ENCODE results near the gene RUNX3.
"Not testable (repeated sequence)": the region's sequence is repeated elsewhere in the genome, so short reads cannot be mapped to it uniquely, and the experiment has no call there.

The RUNX3 gene

DNA sequence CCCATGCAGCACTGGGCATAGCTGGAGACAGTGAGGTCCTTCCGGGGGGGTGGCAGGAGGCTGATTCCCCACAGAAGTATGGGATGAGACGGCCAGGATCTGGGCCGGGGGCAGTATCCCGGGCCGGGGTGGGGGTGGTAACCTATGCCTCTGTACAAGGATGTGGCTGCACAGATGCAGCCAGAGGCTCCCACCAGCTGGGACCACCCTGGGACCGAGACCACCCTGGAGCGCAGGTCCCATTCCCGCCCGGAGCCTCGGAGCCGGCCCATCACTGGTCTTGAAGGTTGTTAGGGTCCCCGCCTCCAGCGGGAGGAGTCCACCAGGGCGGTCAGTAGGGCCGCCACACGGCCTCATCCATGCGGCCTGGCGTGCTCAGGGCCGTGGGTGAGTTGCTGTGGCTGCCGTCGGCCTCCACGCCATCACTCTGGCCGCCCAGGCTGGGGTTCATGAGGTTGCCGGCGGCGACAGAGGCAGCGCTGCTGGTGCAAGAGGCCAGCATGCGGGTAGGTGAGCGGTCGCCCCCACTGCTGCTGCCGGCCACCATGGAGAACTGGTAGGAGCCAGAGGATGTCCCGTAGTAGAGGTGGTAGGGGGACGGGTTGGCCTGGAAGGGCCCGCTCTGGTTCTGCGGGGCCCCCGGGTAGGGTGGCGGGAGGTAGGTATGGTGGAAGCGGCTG lies 28.1 kb downstream of the RUNX3 start:
- no peak for DNase-seq (ENCODE audit: low read depth in 2 of 2)

DNA sequence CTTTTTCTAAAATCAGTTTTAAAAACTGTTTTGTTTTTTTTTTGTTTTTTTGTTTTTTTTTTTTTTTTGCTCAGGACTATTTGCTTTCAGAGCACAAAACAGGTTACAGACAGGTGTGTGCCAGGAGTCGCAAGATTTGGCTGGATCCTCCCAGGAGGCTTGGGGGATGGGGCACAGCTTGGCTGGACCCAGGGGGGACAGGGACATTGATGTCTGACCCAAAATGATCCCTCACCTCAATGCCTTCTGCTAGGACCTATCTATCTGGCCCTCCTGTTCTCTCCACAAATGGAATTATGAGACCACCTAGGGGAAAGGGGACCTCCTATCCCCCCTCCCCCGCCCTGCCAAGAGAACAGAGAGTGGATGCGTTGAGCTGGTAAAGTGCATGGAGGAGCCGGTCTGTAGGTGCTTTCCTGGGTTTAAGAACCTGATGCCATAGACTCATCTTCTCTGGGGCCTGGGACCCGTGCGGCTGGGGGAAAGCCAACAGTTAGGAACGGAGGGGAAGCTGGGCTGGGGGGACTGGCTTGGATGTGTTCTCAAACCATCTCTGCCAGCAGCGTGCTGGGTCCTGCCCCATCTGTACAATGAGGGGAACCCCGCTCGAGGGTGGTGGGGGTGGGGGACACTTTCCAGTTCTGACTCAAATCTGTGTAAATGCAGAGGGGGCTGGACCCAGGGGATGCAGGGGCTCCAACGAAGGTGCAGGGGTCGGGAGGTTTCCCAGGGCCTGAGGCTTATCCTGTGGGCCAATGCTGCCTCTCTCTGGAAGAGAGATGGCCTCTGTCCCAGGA lies 28.9 kb downstream of the RUNX3 start:
- no peak for DNase-seq (ENCODE audit: low read depth in 2 of 2)

DNA sequence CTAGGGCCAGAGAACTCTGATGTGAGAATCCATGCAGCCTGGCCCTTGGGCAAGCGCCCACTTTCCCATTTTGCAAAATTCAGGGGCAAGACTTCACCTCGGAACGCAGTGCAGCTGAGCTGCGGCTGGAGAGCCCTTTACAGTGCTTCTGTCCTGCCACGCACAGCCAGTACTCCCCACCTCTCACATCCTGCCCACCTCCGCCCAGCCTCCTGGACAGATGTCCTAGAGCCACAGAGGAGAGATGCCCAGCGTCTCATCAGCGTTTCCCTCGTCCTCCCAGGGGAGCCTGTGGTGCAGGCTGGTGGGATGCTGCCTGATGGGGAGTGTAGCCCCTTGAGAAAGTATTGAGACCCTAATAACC lies 29.6 kb downstream of the RUNX3 start:
- no peak for DNase-seq (ENCODE audit: low read depth in 2 of 2)

DNA sequence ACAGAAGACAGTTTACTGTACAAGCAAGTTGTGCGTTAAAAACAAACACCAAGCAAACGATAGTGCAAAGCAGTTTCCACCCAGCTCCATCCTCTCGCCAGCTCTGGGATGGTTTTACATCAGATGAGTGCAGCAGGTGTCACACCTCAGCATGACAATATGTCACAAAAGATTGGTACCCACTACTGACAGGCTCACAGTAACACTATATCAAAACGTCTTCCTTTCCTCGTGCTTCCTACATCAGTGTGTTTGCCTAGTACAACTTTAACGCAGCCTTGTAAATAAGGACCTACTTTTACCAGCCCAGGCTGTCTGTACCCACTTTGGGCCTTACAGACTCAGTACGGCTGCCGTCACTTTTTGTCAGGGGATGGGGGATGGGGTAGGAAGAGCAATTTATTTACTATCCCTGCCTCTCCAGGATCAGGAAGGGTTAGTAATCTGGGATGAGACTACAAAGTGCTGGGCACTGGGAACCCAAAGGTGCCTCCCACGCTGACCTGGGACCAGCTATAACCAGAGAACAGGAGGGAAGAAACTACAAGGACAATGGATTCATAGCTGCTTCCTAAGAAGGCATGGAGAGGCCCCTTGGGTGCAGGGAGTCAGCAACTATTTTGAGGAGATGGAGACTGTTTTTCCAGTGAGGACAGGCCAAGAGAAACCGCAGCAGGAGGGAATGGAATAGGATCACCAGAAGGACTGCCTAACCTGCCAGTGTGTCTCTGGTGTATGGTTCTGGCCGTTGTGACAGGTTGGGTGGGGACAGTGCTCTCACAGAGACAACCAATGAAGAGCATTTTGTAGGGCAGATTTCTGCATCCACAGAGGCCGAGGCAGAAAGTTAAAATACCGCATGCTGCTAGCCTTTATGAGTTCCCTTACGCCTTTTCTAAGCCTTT lies 30.2 kb downstream of the RUNX3 start:
- no peak for DNase-seq (ENCODE audit: low read depth in 2 of 2)

DNA sequence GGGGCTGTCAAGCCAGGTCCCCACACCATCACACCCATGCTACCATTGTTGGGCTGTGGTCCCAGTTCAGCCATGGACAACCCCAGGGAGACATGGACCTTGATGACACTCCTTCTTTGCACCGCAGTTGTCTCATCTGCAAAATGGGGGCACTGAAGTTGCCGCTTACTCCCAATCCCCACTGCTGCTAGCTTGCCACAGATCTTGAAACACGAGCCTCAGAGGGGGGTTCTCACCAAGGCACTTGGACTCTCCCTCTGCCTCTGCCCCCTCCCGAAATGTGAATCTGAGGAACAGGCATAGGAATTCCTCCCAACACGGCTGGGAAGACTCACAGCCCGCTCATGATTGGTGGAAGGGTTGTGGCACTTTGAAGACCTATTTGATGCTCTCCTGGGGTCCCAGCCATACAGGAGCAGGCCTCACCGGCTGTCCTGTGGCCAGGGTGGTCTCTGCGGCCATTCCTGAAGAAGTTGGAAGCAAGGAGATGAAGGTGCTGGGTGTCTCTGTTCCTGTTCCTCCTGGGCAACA lies 31.1 kb downstream of the RUNX3 start:
- DNase-seq (ENCODE audit: low read depth in 2 of 2) = no peak

DNA sequence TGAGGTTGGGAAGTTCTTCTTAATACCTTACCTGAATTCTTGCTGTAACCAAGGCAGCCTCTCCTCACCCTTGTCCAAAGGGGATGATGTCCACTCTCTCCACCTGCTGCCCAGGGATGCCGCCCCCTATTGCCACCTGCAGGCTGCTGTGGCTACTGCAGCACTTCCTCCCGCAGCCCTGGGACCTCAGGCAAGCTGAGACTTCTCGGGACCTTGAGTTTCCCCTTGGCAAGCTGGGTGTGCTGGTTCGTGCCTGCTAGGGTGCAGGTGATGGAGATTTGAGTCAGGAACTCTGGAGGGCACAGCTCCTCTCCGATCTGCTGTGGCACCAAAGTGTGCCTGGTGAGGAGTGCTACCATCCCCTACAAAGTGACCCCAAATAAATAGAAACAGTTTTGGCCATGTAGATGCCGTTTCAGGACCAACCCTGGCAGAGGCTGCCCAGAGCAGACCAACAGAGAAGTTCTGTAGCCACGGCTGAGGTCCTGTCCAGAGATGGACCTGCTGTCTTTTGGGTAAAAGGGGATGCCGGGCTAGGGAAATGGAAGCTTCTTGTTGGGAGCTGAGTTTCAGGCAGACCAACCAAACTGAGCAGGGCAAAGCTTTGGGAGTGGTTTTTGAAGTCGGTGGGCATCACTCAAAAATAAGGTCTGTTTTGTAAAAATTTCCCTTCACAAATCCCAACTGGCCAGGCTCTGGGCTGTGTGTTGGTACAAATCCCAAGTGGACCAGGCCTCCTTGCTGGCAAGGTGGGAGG lies 31.7 kb downstream of the RUNX3 start:
- DNase-seq (ENCODE audit: low read depth in 2 of 2) = no peak

DNA sequence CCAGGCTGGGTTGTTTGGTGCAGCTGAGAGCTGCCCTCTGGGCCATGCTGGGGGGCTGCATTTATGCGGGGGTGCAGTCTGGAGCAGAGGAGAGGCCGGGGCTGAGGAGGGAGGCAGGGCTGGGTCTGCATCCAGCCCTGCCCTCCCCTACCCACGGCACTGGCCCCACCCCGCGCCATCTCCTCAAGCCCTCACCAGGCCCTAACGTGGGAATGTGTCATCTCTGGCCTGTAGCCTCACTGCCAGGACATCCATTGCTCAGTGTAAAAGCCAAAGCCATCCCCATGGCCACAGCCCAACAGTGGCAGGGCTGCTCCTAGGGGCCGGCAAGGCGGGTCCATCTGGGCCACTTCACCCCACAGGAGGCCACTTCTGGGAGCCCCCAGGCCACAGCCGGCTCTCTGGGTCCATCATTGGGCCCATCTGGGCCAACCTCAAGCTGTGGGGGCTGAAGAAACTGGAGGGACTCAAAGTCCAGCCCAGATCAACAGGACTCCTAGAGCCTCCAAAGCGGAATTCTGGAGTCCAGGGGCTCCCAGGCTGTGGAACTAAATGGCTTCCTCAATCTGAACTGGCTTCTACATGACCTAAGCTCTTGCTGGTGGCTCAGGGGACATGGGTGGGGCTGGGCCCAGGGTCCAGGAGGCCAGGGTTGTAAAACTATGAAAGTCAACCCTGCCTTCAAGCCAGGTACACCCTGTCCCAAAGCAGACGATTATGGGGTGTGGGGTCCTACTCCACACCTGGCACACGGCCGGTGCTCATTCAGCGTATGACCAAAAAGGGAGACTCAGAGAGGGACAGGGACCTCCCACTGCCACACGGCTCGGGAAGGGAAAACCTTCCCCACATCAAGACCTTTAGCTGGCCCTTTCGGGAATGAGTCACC lies 32.6 kb downstream of the RUNX3 start:
- no peak for DNase-seq (ENCODE audit: low read depth in 2 of 2)

DNA sequence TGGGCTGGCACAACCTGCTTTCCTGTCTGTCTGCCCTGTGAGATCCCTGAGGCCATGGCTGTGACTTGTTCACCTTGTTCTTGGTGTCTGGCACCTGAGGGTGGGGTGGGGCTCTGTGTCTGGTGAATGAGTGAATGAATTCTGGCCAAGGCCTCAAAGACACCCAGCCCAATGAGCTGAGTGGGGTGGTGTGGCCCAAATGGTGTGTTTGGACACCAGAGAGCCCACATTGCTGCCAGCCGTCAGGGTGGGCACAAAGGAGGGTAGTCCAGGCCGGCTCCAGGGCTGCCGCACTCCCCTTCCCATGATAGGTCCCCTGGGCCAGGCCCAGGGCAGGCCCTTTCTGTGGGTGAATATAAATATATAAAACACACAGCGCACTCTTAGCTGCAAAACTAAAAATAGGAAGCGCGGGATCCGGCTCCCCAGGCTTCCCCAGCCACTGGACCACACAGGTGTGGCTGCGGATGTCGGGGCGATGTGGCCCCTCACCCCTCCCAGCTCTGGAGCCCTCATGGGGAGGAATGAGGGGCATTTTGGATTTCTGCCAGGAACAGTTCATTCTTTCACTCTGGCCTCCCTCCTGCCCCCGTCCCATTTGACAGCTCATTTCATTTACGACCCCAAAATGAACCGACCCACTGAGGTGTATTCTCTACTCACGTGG lies 33.3 kb downstream of the RUNX3 start:
- DNase-seq (ENCODE audit: low read depth in 2 of 2) = no peak

DNA sequence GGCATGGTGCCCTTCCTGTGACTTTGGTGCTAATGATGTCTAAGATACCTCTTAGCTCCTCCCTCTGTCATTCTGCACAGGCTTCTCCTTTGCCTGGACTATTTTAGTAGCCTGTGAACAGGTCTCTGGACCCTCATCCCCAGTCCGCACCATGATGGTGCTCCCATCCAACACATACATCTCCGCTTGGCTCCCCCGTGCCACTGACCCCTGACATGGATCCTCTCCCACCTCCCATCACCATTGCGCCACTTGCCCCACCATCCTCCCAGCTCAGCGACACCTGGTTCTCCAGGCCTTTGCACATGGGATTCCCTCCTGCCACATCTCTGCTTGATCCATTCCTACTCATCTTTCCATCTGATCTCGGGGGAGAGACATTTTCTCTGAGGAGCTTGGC lies 33.9 kb downstream of the RUNX3 start:
- DNase-seq (ENCODE audit: low read depth in 2 of 2) = no peak

DNA sequence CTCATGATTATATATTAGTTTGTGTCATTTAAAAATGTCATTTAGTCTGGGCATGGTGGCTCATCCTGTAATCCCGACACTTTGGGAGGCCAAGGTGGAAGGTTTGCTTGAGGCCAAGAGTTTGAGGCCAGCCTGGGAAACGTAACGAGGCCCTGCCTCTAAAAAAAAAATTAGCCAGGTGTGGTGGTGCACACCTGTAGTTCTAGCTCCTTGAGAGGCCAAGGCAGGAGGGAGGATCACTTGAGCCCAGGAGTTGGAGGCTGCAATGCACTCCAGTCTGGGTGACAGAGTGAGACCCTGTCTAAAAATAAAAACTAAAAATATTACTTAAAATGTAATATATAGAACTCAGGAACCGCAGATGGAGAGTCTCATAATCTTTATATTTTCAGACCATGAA lies 34.6 kb downstream of the RUNX3 start:
- no peak for DNase-seq (ENCODE audit: low read depth in 2 of 2)

DNA sequence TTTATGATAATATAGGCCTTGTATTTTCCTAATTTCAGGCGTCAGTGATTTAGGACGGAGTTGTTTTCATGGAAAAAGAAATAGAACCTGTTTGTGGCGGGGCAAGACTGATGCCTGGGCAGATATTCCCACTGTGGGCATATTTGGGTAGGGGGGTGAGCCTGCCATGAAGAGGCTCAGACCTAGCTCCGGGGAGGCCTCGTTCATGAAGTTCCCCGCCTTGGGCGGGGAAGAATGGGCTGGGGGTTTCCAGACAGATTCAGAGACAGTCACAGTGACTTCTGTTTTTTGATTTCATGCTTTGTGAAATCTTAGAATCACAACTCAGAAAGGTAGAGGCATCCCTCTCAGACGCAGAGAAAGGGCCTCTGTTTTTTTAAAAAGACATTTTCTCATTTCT lies 36.1 kb downstream of the RUNX3 start:
- DNase-seq (ENCODE audit: low read depth in 2 of 2) = no peak

DNA sequence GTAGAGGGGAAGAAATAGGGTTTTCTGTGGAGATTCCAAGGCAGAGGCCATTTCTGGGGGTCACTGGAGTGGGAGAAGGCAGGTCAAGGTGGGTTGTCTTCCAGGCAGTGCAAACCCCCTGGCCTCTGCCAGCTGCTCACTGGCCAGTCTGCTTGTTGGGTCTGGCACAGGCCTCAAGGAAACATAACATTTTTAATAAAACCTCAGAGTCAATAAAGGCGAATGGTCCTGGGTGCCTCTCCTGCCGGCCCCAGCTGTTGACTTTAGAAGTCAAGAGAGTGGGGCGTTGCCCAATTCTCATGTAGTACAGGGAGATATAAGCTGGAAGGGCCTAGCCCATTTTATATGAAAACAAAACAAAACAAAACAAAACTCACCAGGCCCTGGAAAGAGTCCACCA lies 36.6 kb downstream of the RUNX3 start:
- no peak for DNase-seq (ENCODE audit: low read depth in 2 of 2)

DNA sequence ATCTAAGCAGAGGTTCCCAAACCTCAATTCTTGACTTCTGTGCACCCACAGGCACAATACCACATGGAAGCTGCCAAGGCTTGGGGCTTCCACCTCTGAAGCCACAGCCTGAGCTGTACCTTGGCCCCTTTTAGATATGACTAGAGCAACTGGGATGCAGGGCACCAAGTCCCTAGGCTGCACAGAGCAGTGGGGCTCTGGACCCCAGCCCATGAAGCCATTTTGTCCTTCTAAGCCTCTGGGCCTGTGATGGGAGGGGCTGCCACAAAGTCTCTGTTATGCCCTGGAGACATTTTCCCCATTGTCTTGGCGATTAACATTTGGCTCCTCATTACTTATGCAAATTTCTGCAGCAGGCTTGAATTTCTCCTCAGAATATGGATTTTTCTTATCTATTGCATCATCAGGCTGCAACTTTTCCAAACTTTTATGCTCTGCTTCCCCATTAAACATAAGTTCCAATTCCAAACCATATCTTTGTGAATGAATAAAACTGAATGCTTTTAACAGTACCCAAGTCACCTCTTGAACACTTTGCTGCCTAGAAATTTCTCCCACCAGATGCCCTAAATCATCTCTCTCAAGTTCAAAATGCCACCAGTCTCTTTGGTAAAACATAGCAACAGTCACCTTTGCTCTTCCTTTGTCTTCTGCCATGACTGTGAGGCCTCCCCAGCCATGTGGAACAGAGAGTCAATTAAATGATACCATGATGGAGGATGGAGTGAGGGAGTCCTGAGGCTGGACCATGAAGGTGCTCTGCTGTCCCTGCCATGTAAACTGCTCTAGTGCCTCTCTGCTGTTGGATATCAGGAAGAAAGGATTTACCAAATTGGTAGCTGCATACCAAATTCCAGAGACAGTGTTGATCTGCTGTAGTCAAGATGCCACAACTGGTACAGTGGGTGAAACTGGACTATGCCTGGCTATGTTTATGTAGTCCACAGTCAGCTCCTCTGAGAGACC lies 37.6 kb downstream of the RUNX3 start:
- DNase-seq (ENCODE audit: low read depth in 2 of 2) = no peak

DNA sequence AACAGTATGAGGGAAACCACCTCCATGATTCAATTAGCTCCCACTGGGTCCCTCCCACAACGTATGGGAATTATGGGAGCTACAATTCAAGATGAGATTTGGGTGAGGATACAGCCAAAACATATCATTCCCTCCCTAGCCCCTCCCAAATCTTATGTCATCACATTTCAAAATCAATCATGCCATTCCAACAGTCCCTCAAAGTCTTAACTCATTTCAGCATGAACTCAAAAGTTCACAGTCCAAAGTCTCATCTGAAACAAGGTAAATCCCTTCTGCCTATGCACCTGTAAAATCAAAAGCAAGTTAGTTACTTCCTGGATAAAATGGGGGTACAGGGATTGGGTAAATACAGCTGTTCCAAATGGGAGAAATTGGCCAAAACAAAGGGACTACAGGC lies 38.7 kb downstream of the RUNX3 start:
- not testable (repeated sequence) for DNase-seq (ENCODE audit: low read depth in 2 of 2)

DNA sequence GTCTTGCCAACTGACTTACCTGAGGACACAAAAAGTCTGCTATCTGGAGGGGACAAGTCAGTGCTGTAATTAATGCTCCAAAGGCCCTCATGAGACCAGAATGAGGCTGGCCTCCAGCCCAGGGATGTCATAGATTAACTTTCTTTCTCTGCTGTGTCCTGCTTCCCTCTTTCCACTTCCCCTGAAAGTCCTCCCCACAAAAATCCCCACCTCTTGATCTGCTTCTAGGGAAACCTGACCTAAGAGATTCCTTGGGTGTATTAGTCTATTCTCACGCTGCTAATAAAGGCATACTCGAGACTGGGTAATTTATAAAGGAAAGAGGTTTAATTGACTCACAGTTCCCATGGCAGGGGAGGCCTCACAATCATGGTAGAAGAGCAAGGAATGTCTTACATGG lies 39.2 kb downstream of the RUNX3 start:
- DNase-seq (ENCODE audit: low read depth in 2 of 2) = no peak

DNA sequence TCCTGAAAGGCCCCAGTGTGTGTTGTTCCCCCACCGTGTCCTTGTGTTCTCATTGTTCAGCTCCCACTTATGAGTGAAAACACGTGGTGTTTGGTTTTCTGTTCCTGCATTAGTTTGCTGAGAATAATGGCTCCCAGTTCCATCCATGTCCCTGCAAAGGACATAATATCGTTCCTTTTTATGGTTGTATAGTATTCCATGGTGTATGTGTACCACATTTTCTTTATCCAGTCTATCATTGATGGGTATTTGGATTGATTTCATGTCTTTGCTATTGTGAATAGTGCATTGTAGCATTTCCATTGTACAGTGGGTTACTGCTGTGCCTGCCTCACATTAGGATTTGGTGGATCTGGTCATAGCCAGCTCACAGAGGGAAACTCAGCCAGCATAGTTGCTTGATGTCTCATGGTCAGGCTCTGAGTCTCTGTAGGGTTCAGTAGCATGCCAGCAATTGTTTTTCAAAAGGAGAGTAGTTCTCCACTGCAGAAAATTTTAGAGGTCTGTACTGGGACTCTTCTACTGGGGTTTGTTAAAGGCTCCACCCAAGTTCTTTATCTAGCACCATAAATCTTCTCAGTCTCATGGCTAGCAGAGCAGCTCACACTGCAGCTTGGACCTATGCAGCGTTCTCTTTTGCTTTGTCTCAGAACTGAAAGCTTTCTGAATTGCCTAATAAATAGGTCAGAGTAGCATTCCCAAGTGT lies 41.0 kb downstream of the RUNX3 start:
- no peak for DNase-seq (ENCODE audit: low read depth in 2 of 2)

DNA sequence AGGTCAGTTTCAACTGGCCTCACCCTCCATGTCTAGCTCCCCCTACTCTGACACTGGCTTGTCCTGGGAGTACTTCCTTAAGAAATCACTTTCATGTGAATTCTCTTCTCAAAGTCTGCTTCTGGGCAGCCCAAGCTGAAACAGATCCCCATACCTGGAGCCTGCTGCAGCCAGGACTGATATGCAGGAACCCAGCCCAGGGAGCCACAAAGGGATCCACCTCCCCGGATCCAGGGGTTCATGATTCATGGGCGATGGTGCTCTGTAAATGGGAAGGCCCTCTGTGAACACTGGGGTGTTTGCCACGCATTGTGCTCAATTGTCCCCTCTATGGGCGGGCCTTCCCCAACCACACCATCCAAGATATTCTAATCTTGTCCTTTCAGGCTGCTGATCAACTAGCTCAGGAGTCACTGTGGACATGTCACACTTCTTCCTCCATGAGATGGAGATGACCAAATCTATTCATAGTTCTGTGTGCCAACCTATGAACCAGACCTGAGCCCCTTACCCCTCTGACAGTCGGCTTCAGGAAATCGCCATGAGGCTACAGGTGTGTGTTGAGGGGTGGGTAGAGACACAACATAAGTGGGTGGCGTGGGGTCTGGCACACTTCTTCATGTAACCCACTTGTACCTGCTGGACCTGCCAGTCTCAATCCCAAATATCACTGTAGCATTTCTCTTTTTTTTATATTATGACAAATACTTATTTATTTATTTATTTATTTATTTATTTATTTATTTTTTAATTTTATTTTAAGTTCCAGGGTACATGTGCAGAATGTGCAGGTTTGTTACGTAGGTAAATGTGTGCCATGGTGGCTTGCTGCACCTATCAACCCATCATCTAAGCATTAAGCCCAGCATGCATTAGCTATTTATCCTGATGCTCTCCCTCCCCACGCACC lies 41.8 kb downstream of the RUNX3 start:
- no peak for DNase-seq (ENCODE audit: low read depth in 2 of 2)
